HEK293 (cell line): ENCODE results near the gene CHPT1.

Experiments
- CTCF ChIA-PET: fragments of 350-600 bp; formaldehyde crosslinking; extraction: SDS; loops from one replicate; lab custom pipeline; 2021; ENCODE audit warnings: antibody characterized with exemption; lab: Yijun Ruan, JAX
- POLR2A ChIA-PET: fragments of 300-600 bp; formaldehyde crosslinking; extraction: SDS; loops from one replicate; lab custom pipeline; 2020; ENCODE audit warnings: antibody characterized with exemption, inconsistent platforms; lab: Yijun Ruan, JAX
- H3K27ac ChIP-seq: fragments of 200-500 bp; sonication (Bioruptor generic); 2 replicates; pipeline ENCODE4 v1.5.1; 2014; ENCODE audit warnings: low read depth, low read length, control low read depth, inconsistent platforms; ENCODE audit errors: extremely low read depth
- H3K36me3 ChIP-seq, 2 experiments: fragments of 200-500 bp in 1 of 2; sonication (Bioruptor generic) in 1 of 2; 1 replicate in 1 of 2; 2 replicates in 1 of 2; pipeline ENCODE4 v1.5.1; 2014 to 2017; ENCODE audit warnings: inconsistent platforms in 2 of 2, low read length in 2 of 2; ENCODE audit not compliant: control insufficient read depth in 2 of 2, insufficient read depth in 1 of 2
- H3K4me1 ChIP-seq: fragments of 200-500 bp; sonication (Bioruptor generic); 2 replicates; pipeline ENCODE4 v1.5.1; 2014; ENCODE audit warnings: mild to moderate bottlenecking, low read length, inconsistent platforms; ENCODE audit not compliant: control insufficient read depth, insufficient read depth
- H3K4me3 ChIP-seq: 2 replicates; pipeline ENCODE4 v1.5.1; 2011; ENCODE audit warnings: low read depth, mild to moderate bottlenecking, control low read depth, low read length, moderate library complexity
- H3K9me3 ChIP-seq: fragments of 200-500 bp; sonication (Bioruptor generic); 2 replicates; pipeline ENCODE4 v1.5.1; 2014; ENCODE audit warnings: low read depth, low read length, inconsistent platforms; ENCODE audit not compliant: control insufficient read depth, insufficient read depth
- IKZF3 ChIP-seq: fragments of 450-650 bp; IDR thresholded peaks from 2 replicates; pipeline ENCODE4 v1.5.0; 2018; ENCODE audit warnings: missing biosample characterization, mild to moderate bottlenecking, missing genetic modification characterization, moderate library complexity
- OSR2 ChIP-seq: fragments of 450-650 bp; formaldehyde crosslinking; IDR thresholded peaks from 2 replicates; pipeline ENCODE4 v1.5.1; 2016; ENCODE audit warnings: missing biosample characterization, missing genetic modification characterization
- PRDM1 ChIP-seq: fragments of 450-650 bp; formaldehyde crosslinking; IDR thresholded peaks from 2 replicates; pipeline ENCODE4; 2016; ENCODE audit warnings: missing biosample characterization, missing genetic modification characterization
- SCRT2 ChIP-seq: fragments of 450-650 bp; formaldehyde crosslinking; IDR thresholded peaks from 2 replicates; pipeline ENCODE4 v1.5.1; 2016; ENCODE audit warnings: missing biosample characterization, missing genetic modification characterization
- SP2 ChIP-seq: fragments of 450-650 bp; formaldehyde crosslinking; IDR thresholded peaks from 2 replicates; pipeline ENCODE4 v1.5.1; 2016; ENCODE audit warnings: missing biosample characterization, missing genetic modification characterization
- YY2 ChIP-seq: fragments of 450-650 bp; formaldehyde crosslinking; IDR thresholded peaks from 2 replicates; pipeline ENCODE4 v1.5.1; 2016; ENCODE audit warnings: missing biosample characterization, missing genetic modification characterization
- ZBTB20 ChIP-seq: fragments of 450-650 bp; formaldehyde crosslinking; IDR thresholded peaks from 2 replicates; pipeline ENCODE4 v1.5.1; 2016; ENCODE audit warnings: missing biosample characterization, missing genetic modification characterization
- ZNF112 ChIP-seq: fragments of 450-650 bp; formaldehyde crosslinking; IDR thresholded peaks from 2 replicates; pipeline ENCODE4 v1.5.0; 2017; ENCODE audit warnings: missing biosample characterization, missing genetic modification characterization
- ZNF132 ChIP-seq: fragments of 450-650 bp; formaldehyde crosslinking; IDR thresholded peaks from 2 replicates; pipeline ENCODE4 v1.5.1; 2017; ENCODE audit warnings: missing biosample characterization, missing genetic modification characterization, borderline replicate concordance
- ZNF221 ChIP-seq: fragments of 450-650 bp; formaldehyde crosslinking; IDR thresholded peaks from 2 replicates; pipeline ENCODE4 v1.5.1; 2017; ENCODE audit warnings: missing biosample characterization, missing genetic modification characterization, borderline replicate concordance
- ZNF324 ChIP-seq: fragments of 450-650 bp; formaldehyde crosslinking; IDR thresholded peaks from 2 replicates; pipeline ENCODE4 v1.5.1; 2016; ENCODE audit warnings: missing biosample characterization, missing genetic modification characterization
- ZNF335 ChIP-seq: fragments of 450-650 bp; formaldehyde crosslinking; conservative IDR thresholded peaks from 2 replicates; pipeline ENCODE4 v1.5.1; 2016; ENCODE audit warnings: missing biosample characterization, missing genetic modification characterization
- ZNF76 ChIP-seq: fragments of 450-650 bp; formaldehyde crosslinking; IDR thresholded peaks from 2 replicates; pipeline ENCODE4; 2016; ENCODE audit warnings: low read depth, missing biosample characterization, missing genetic modification characterization, borderline replicate concordance
- ZNF791 ChIP-seq: fragments of 450-650 bp; formaldehyde crosslinking; IDR thresholded peaks from 2 replicates; pipeline ENCODE4 v1.5.1; 2016; ENCODE audit warnings: missing biosample characterization, missing genetic modification characterization
- ZXDB ChIP-seq: fragments of 450-650 bp; formaldehyde crosslinking; IDR thresholded peaks from 2 replicates; pipeline ENCODE4 v1.5.1; 2016; ENCODE audit warnings: missing biosample characterization, missing genetic modification characterization
- TF ChIP-seq, protein P1 (sequence below): fragments of 450-650 bp; formaldehyde crosslinking; IDR thresholded peaks from 2 replicates; pipeline ENCODE4 v1.5.1; 2016; ENCODE audit warnings: missing biosample characterization, missing genetic modification characterization
- TF ChIP-seq, protein P2 (sequence below): fragments of 450-650 bp; formaldehyde crosslinking; IDR thresholded peaks from 2 replicates; pipeline ENCODE4 v1.5.1; 2016; ENCODE audit warnings: missing biosample characterization, missing genetic modification characterization
- TF ChIP-seq, protein P3 (sequence below): fragments of 450-650 bp; formaldehyde crosslinking; conservative IDR thresholded peaks from 2 replicates; pipeline ENCODE4 v1.5.1; 2016; ENCODE audit warnings: low read depth, missing biosample characterization, missing genetic modification characterization

CHPT1 gene

DNA sequence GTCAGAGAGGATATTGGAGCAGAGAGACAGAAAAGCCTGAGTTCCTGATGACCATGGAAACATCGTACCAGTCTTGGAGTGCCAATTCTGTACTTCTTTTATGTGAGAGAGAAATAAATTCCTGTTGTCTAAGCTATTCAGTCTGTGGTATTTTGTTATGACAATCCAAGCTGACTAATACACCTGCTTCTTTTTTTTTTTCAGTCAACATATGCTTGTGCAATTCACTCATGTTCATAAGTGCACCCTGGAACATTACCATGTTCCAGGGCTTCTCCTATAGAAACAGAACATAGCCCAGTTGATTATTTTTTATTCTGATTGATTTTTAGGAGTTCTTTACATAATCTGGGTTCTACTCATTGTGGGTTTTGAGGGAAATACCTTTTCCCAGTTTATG is 1.7 kb upstream of the CHPT1 start:
- ChIA-PET CTCF (no interaction called here), POLR2A (no interaction called here)
- Histone ChIP-seq H3K36me3 (no peaks in the 10 kb centered on the region), H3K27ac (no peak overlapping the region), H3K4me3 (no peak overlapping the region), H3K4me1 (0 out of 2 replicates have a peak, but pooled peaks cover 4% of the 10 kb centered on the region)
- no peak for TF ChIP-seq ZNF132 (tag by site-specific recombination)
- TF ChIP-seq, all 188 proteins: peak for 0
- H3K9me3 ChIP-seq: no peaks in the 10 kb centered on the region

GRCh38 chr12:101696251-101697196 is 916 bp upstream of the CHPT1 start:
- ChIA-PET POLR2A (no interaction called here), CTCF (no interaction called here)
- peak overlapping the region; percentile 69 for H3K4me3 ChIP-seq
- no peaks in the 10 kb centered on the region for H3K9me3 ChIP-seq
- 0 out of 2 replicates have a peak, but pooled peaks cover 4% of the 10 kb centered on the region for H3K4me1 ChIP-seq
- peak overlapping the region; percentile 65; the same call in 1 of the 2 replicates for H3K27ac ChIP-seq
- H3K36me3 ChIP-seq: no peaks in the 10 kb centered on the region
- TF ChIP-seq ZNF76 (tag by site-specific recombination) (no peak), PRDM1 (tag by site-specific recombination) (peak; percentile 53)

DNA sequence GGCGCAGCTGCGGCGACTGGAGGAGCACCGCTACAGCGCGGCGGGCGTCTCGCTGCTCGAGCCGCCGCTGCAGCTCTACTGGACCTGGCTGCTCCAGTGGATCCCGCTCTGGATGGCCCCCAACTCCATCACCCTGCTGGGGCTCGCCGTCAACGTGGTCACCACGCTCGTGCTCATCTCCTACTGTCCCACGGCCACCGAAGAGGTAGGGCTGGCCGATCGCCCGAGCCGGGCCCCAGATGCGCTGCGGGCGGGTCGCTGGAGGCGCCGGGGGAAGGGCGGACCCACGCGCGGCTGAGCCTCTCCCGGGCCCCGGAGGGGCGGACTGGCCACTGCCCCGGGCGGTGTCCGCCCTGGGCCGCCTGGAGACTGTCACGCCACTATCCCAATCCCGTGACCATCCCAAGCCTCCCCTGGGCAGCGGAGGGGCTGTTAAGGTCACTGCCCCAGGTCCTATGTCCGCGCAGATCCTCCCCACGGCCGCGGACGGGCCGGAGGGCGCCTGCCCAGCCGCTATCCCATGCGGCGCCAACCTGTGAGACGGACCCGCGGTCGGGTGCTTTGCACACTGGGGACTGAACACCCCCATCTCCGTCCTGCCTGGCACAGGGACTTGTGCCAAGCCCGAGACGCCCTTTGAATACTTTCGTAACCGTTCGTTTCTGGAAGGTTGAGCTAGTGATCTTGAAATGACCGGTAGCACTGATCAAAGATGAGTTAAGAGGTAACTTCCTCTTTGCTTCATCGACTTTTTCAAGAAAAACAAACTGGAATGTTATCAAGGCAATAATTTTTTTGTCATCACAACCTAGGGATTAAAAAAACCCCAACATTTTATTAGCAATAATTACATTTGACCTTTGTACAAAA is 725 bp downstream of the CHPT1 start:
- Histone ChIP-seq H3K4me3 (peak overlapping the region; percentile 69), H3K27ac (peak overlapping the region; percentile 90), H3K9me3 (no peaks in the 10 kb centered on the region), H3K4me1 (peaks cover 8% of the 10 kb centered on the region), H3K36me3 (no peaks in the 10 kb centered on the region)
- POLR2A ChIA-PET: interaction anchor here (0.9 kb wide), 1 partner anchor 9 kb away, joined by 3 read pairs; no protein-coding TSS in a partner anchor
- CTCF ChIA-PET: interaction anchor here (0.6 to 1.2 kb wide), 6 partner anchors 14 to 132 kb away, joined by 3 to 5 read pairs (median 3); no protein-coding TSS in a partner anchor
- TF ChIP-seq ZNF112 (tag by site-specific recombination) (no peak), ZNF335 (tag by site-specific recombination) (peak; percentile 53), SP2 (tag by site-specific recombination) (0 out of 2 replicates have a peak, but pooled peaks have one; percentile 5), ZXDB (tag by site-specific recombination) (0 out of 2 replicates have a peak, but pooled peaks have one; percentile 7), ZNF324 (tag by site-specific recombination) (no peak), YY2 (tag by site-specific recombination) (no peak), IKZF3 (tag by site-specific recombination) (0 out of 2 replicates have a peak, but pooled peaks have one; percentile 30), ZBTB20 (tag by site-specific recombination) (peak; percentile 86), ZNF221 (tag by site-specific recombination) (no peak), ZNF791 (no peak), SCRT2 (0 out of 2 replicates have a peak, but pooled peaks have one; percentile 10), OSR2 (tag by site-specific recombination) (peak; percentile 40; the same call in 1 of the 2 replicates)
- TF ChIP-seq, protein P1, sequence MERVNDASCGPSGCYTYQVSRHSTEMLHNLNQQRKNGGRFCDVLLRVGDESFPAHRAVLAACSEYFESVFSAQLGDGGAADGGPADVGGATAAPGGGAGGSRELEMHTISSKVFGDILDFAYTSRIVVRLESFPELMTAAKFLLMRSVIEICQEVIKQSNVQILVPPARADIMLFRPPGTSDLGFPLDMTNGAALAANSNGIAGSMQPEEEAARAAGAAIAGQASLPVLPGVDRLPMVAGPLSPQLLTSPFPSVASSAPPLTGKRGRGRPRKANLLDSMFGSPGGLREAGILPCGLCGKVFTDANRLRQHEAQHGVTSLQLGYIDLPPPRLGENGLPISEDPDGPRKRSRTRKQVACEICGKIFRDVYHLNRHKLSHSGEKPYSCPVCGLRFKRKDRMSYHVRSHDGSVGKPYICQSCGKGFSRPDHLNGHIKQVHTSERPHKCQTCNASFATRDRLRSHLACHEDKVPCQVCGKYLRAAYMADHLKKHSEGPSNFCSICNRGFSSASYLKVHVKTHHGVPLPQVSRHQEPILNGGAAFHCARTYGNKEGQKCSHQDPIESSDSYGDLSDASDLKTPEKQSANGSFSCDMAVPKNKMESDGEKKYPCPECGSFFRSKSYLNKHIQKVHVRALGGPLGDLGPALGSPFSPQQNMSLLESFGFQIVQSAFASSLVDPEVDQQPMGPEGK (tag by site-specific recombination): peak; percentile 38; the same call in 1 of the 2 replicates
- TF ChIP-seq, protein P2, sequence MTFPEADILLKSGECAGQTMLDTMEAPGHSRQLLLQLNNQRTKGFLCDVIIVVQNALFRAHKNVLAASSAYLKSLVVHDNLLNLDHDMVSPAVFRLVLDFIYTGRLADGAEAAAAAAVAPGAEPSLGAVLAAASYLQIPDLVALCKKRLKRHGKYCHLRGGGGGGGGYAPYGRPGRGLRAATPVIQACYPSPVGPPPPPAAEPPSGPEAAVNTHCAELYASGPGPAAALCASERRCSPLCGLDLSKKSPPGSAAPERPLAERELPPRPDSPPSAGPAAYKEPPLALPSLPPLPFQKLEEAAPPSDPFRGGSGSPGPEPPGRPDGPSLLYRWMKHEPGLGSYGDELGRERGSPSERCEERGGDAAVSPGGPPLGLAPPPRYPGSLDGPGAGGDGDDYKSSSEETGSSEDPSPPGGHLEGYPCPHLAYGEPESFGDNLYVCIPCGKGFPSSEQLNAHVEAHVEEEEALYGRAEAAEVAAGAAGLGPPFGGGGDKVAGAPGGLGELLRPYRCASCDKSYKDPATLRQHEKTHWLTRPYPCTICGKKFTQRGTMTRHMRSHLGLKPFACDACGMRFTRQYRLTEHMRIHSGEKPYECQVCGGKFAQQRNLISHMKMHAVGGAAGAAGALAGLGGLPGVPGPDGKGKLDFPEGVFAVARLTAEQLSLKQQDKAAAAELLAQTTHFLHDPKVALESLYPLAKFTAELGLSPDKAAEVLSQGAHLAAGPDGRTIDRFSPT (tag by site-specific recombination): 0 out of 2 replicates have a peak, but pooled peaks have one; percentile 22
- TF ChIP-seq, protein P3, sequence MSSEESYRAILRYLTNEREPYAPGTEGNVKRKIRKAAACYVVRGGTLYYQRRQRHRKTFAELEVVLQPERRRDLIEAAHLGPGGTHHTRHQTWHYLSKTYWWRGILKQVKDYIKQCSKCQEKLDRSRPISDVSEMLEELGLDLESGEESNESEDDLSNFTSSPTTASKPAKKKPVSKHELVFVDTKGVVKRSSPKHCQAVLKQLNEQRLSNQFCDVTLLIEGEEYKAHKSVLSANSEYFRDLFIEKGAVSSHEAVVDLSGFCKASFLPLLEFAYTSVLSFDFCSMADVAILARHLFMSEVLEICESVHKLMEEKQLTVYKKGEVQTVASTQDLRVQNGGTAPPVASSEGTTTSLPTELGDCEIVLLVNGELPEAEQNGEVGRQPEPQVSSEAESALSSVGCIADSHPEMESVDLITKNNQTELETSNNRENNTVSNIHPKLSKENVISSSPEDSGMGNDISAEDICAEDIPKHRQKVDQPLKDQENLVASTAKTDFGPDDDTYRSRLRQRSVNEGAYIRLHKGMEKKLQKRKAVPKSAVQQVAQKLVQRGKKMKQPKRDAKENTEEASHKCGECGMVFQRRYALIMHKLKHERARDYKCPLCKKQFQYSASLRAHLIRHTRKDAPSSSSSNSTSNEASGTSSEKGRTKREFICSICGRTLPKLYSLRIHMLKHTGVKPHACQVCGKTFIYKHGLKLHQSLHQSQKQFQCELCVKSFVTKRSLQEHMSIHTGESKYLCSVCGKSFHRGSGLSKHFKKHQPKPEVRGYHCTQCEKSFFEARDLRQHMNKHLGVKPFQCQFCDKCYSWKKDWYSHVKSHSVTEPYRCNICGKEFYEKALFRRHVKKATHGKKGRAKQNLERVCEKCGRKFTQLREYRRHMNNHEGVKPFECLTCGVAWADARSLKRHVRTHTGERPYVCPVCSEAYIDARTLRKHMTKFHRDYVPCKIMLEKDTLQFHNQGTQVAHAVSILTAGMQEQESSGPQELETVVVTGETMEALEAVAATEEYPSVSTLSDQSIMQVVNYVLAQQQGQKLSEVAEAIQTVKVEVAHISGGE (tag by site-specific recombination): no peak
